Activated CD4-positive, alpha-beta T cell treated with anti-CD3 and anti-CD28 coated beads, Interleukin-2, Interleukin-6, amounts not matched to agents 100 ng/mL and 50 ng/mL, durations not matched to agents 16 hours and 8 hours (primary cell): ENCODE data around the gene OR4C46.
"Not testable (repeated sequence)": the region's sequence is repeated elsewhere in the genome, so short reads cannot be mapped to it uniquely, and the experiment has no call there.

Source experiments
- DNase-seq: peaks from one replicate; pipeline ENCODE4 v3.0.0-alpha.2; 2020

Gene OR4C46

DNA sequence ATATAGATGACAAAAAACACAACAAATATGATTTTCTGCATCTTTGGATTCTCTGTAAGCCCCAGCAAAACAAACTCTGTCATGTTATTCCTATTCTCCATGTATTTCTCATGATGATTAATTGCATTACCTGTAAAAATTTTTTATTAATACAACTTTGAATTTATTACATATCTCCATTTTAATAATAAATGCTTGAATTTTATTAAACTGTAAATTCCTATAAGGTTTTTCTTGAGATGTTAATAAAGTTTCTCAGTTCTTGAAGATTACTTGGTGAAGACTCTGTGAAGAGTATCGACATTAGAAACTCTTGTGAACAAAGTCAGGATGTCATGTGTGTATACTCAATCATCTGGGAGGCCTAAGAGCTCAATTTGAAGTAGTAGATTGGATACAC, at the start of gene OR4C46:
OR4C46 (minus strand) TSS at position 101 of the 400 bp plus-strand sequence; CDS start at position 101, 0 bp downstream.
- DNase-seq = no peak

DNA sequence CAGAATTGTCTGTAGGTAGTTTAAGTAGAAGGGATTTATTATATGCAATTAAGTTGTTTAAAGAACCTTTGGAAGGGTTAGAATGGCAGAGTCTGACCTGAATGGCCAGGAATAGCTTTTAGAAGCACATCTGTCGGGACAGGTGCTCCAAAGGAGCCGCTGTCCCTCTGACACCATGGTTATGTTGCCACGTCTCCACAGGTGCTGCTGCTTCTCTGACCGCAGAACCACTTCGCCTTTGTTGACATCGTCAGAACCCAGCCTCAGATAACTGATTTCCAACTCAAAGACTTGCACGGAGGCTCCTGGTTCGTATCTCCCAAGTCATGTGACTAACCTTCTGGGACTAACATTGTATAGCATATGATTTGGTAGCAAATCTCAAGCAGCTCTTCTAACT, 41.8 kb upstream of the OR4C46 start:
- not testable (repeated sequence) for DNase-seq

DNA sequence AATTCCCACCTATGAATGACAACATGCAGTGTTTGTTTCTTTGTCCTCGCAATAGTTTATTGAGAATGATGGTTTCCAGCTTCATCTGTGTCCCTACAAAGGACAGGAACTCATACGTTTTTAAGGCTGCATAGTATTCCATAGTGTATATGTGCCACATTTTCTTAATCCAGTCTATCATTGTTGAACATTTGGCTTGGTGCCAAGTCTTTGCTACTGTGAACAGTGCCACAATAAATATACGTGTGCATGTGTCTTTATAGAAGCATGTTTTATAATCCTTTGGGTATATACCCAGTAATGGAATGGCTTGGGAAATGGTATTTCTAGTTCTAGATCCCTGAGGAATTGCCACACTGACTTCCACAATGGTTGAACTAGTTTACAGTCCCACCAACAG, 42.4 kb downstream of the OR4C46 start:
- DNase-seq = not testable (repeated sequence)

DNA sequence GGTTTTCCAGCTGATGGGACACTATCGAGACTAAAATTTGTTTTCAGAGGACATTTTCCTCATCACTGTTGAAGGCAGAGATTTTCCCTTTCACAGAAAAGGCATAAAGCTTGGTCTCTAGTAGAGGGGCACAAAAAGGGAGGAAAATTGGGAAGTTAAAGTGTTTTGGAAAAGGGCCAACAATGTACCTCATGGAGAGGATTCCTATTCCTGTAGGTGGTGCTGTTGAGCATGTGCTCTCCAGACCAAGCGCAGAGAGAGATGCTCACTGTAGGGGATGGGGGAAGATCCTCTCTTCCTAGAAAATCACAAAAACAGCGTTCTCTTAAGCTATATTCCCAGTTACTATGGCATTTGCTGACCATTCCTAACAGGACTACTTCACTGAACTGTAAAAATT, 44.9 kb downstream of the OR4C46 start:
- no peak for DNase-seq

DNA sequence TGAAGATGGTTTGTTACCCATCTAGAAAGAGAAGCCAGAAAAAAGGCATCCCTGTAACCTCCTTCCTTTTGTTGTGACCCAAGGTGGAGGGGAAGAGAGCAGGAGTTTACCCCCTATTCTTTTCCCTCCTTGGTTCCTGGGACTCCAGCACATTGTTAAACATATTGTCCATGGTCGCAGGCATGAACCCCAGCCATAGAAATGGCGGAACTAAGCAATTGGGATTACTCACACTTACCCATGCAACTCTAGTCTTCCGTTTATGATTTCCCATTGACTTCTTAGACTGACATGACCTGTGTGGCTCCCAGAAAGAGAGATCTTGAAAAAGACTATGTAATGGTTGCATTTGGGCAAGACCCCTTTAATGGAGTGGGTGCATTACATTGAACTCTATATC, 45.4 kb downstream of the OR4C46 start:
- DNase-seq = no peak
